ENCODE results near the gene CEP104. TPM values are rescaled to one million over a fixed set of nuclear protein-coding genes. Genes with fewer than 3 reads are reported as not detected.

The CEP104 gene
- total RNA-seq, 3 donors from 2014 or later = 45.4 to 52.1 (median 49.1) TPM

DNA sequence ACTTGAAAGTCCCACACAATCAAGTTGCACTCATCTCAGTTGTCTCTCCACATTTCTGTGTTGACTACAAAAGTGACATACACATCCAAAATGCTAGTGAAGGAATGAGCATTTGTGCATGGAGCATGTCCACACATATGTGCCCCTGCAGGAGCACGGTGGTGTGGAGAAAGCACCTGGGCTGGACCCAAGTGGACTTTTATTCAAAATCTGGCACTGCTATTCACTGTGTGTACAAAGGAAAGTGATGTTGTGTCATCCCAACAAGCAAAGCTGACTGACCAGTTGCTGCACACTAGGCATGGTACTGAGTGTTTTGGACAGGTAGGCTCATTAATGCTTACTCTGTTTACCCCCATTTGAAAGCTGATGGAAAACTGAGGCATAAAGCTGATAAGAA lies 19.3 kb downstream of the CEP104 start:
- H3K36me3 Mint-ChIP-seq (ENCODE audit: insufficient read depth) = peaks cover 57% of the 10 kb centered on the region
- H3K9me3 Mint-ChIP-seq = peaks cover 6% of the 10 kb centered on the region
- H3K4me1 Mint-ChIP-seq (ENCODE audit: low read depth) = no peaks in the 10 kb centered on the region
- DNase-seq (no peak), ATAC-seq (no peak)
- no peak overlapping the region for H3K4me3 Mint-ChIP-seq
- H3K27me3 Mint-ChIP-seq (ENCODE audit: low read depth) = no peaks in the 10 kb centered on the region

GRCh38 chr1:3837200-3837599 lies 19.8 kb downstream of the CEP104 start:
- ATAC-seq (no peak), DNase-seq (no peak)
- Mint-ChIP-seq H3K9me3 (peaks cover 6% of the 10 kb centered on the region), H3K27me3 (ENCODE audit: low read depth) (no peaks in the 10 kb centered on the region), H3K36me3 (ENCODE audit: insufficient read depth) (peaks cover 57% of the 10 kb centered on the region), H3K4me3 (no peak overlapping the region), H3K4me1 (ENCODE audit: low read depth) (no peaks in the 10 kb centered on the region)

GRCh38 chr1:3836421-3836820 lies 20.6 kb downstream of the CEP104 start:
- H3K9me3 Mint-ChIP-seq = peaks cover 6% of the 10 kb centered on the region
- no peaks in the 10 kb centered on the region for H3K27me3 Mint-ChIP-seq (ENCODE audit: low read depth)
- no peak for DNase-seq
- peaks cover 60% of the 10 kb centered on the region for H3K36me3 Mint-ChIP-seq (ENCODE audit: insufficient read depth)
- ATAC-seq = no peak
- H3K4me1 Mint-ChIP-seq (ENCODE audit: low read depth) = no peaks in the 10 kb centered on the region
- no peak overlapping the region for H3K4me3 Mint-ChIP-seq

GRCh38 chr1:3834701-3835100 lies 22.3 kb downstream of the CEP104 start:
- DNase-seq = no peak
- H3K4me3 Mint-ChIP-seq = no peak overlapping the region
- H3K36me3 Mint-ChIP-seq (ENCODE audit: insufficient read depth) = peaks cover 50% of the 10 kb centered on the region
- peaks cover 6% of the 10 kb centered on the region for H3K9me3 Mint-ChIP-seq
- no peaks in the 10 kb centered on the region for H3K4me1 Mint-ChIP-seq (ENCODE audit: low read depth)
- H3K27me3 Mint-ChIP-seq (ENCODE audit: low read depth) = no peaks in the 10 kb centered on the region
- no peak for ATAC-seq

DNA sequence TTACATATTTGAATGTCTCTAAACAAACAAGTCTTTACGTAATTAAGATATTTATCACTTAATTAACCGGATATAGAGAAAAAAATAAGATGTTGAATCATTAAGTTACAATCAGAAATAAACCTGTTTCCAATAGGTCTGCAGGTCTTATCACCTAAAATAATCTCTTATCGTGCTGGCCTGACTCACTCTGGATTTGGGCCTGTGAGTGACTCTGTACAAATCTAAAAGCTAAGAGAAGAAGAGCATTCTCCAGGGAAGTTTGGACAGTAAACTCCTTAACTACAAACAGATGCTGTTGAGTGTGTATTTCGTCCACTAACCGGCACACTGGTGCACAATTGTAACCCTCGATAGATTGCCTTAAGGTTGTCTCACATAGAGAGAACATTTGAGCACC lies 25.3 kb downstream of the CEP104 start:
- Mint-ChIP-seq H3K36me3 (ENCODE audit: insufficient read depth) (peaks cover 29% of the 10 kb centered on the region), H3K27me3 (ENCODE audit: low read depth) (no peaks in the 10 kb centered on the region), H3K9me3 (no peaks in the 10 kb centered on the region), H3K4me1 (ENCODE audit: low read depth) (no peaks in the 10 kb centered on the region), H3K4me3 (no peak overlapping the region)
- ATAC-seq = no peak
- no peak for DNase-seq

DNA sequence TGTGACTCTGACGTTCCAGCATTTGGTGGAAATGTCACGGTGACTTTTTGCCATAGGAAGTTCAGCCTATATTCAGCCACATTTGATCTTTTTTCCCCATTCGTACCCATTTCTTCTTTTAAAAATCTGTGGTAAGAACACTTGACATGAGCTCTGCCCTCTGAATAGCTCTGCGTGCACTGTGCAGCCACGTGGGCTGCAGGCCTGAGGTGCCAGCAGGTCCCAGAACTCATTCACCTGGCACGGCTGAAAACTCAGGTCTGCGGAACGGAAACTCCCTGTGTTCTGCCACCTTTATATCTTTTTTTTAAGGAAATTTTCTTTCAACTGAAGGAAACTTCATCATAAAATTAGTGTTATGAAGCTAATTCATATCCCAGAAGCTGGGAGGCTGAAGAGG lies 28.6 kb downstream of the CEP104 start:
- no peak for DNase-seq
- no peaks in the 10 kb centered on the region for H3K9me3 Mint-ChIP-seq
- H3K4me3 Mint-ChIP-seq = no peak overlapping the region
- no peaks in the 10 kb centered on the region for H3K4me1 Mint-ChIP-seq (ENCODE audit: low read depth)
- ATAC-seq = no peak
- peaks cover 26% of the 10 kb centered on the region for H3K36me3 Mint-ChIP-seq (ENCODE audit: insufficient read depth)
- no peaks in the 10 kb centered on the region for H3K27me3 Mint-ChIP-seq (ENCODE audit: low read depth)

DNA sequence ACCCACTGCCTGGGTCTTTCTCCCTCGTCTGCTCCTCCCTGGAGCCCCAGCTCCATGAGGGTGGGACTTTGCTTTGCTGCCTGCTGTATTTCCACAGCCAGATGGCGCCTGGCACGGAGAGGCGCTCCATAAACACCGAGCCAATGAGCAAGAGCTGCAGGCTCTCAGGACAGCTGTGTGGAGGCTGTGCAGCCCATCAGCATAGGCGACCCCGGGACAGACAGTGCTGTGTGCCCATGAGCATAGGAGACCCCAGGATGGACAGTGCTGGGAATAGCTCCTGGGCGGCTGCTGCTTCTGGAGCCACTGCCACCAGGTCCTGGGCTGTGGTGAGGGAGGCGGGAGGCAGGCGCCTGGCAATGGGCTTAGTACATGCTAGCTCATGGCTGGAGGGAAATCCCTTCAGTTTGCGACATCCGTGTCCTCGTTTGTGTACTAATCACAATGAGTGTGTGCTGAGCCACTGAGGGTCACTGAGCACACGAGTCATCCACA lies 29.2 kb downstream of the CEP104 start:
- Mint-ChIP-seq H3K4me1 (ENCODE audit: low read depth) (no peaks in the 10 kb centered on the region), H3K36me3 (ENCODE audit: insufficient read depth) (peaks cover 27% of the 10 kb centered on the region)
- ATAC-seq = no peak

DNA sequence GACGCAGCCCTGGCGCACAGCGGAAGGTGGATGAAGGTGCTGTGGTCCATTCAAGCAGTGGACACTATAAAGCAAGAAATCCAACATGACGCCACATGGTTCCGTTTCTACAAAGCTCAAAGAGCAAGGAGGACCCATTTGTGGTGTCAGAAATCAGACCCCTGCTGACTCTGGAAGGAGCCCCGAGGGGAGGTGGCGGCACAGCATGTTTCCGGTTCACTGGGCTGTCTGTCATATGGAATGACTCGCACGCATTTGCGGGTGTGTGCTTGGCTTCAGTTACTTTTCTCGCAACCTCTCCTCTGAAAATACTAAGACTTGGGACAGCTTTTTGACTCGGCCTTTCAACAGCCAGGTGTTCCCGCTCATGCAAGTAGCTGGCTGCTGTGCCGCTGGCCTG lies 31.7 kb downstream of the CEP104 start:
- H3K4me3 Mint-ChIP-seq = no peak overlapping the region
- no peaks in the 10 kb centered on the region for H3K4me1 Mint-ChIP-seq (ENCODE audit: low read depth)
- ATAC-seq = no peak
- DNase-seq = no peak
- H3K36me3 Mint-ChIP-seq (ENCODE audit: insufficient read depth) = peaks cover 31% of the 10 kb centered on the region
- no peaks in the 10 kb centered on the region for H3K9me3 Mint-ChIP-seq
- H3K27me3 Mint-ChIP-seq (ENCODE audit: low read depth) = no peaks in the 10 kb centered on the region

More for the DNA sequence above, 29.2 kb downstream of the CEP104 start:
- no peak overlapping the region for H3K4me3 Mint-ChIP-seq
- H3K27me3 Mint-ChIP-seq (ENCODE audit: low read depth) = no peaks in the 10 kb centered on the region
- no peaks in the 10 kb centered on the region for H3K9me3 Mint-ChIP-seq
- DNase-seq = no peak

GRCh38 chr1:3824650-3825049 lies 32.4 kb downstream of the CEP104 start:
- Mint-ChIP-seq H3K36me3 (ENCODE audit: insufficient read depth) (peaks cover 33% of the 10 kb centered on the region), H3K4me3 (no peak overlapping the region), H3K27me3 (ENCODE audit: low read depth) (no peaks in the 10 kb centered on the region)

GRCh38 chr1:3822421-3822820 lies 34.6 kb downstream of the CEP104 start:
- ATAC-seq = no peak
- Mint-ChIP-seq H3K4me1 (ENCODE audit: low read depth) (no peaks in the 10 kb centered on the region), H3K9me3 (no peaks in the 10 kb centered on the region), H3K36me3 (ENCODE audit: insufficient read depth) (peaks cover 35% of the 10 kb centered on the region), H3K27me3 (ENCODE audit: low read depth) (no peaks in the 10 kb centered on the region), H3K4me3 (no peak overlapping the region)
- no peak for DNase-seq

More at GRCh38 chr1:3824650-3825049, 32.4 kb downstream of the CEP104 start:
- no peaks in the 10 kb centered on the region for H3K9me3 Mint-ChIP-seq
- DNase-seq (no peak), ATAC-seq (no peak)
- H3K4me1 Mint-ChIP-seq (ENCODE audit: low read depth) = no peaks in the 10 kb centered on the region

GRCh38 chr1:3821908-3822307 lies 35.1 kb downstream of the CEP104 start:
- no peaks in the 10 kb centered on the region for H3K27me3 Mint-ChIP-seq (ENCODE audit: low read depth)

GRCh38 chr1:3821447-3821846 lies 35.6 kb downstream of the CEP104 start:
- Mint-ChIP-seq H3K9me3 (no peaks in the 10 kb centered on the region), H3K27me3 (ENCODE audit: low read depth) (no peaks in the 10 kb centered on the region), H3K36me3 (ENCODE audit: insufficient read depth) (peaks cover 35% of the 10 kb centered on the region), H3K4me1 (ENCODE audit: low read depth) (no peaks in the 10 kb centered on the region), H3K4me3 (no peak overlapping the region)
- ATAC-seq (no peak), DNase-seq (no peak)

More at GRCh38 chr1:3821908-3822307, 35.1 kb downstream of the CEP104 start:
- Mint-ChIP-seq H3K9me3 (no peaks in the 10 kb centered on the region), H3K4me1 (ENCODE audit: low read depth) (no peaks in the 10 kb centered on the region), H3K36me3 (ENCODE audit: insufficient read depth) (peaks cover 35% of the 10 kb centered on the region), H3K4me3 (no peak overlapping the region)
- ATAC-seq = no peak
- no peak for DNase-seq

DNA sequence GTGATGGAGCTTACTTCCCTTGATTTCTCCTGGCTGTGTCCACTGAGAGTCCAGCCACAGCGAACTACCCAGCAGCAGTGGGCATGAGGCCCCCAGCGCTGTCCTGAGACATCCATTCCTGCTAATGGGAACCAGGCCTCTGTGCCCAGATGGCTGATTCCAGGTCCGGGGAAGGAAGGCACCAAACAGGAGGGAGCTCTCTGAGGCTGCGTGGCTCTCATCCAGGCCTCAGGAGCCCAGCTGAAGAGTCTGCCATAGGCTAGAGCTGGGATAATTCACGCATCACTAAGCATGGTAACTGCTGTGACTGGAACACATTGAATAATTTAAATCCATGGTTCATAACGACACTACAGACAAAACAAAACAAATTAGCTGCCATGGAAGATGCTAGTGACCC lies 36.0 kb downstream of the CEP104 start:
- H3K27me3 Mint-ChIP-seq (ENCODE audit: low read depth) = no peaks in the 10 kb centered on the region
- ATAC-seq (no peak), DNase-seq (no peak)
- no peak overlapping the region for H3K4me3 Mint-ChIP-seq
- H3K9me3 Mint-ChIP-seq = no peaks in the 10 kb centered on the region
- peaks cover 35% of the 10 kb centered on the region for H3K36me3 Mint-ChIP-seq (ENCODE audit: insufficient read depth)
- no peaks in the 10 kb centered on the region for H3K4me1 Mint-ChIP-seq (ENCODE audit: low read depth)

- Mint-ChIP-seq H3K27me3 (ENCODE audit: low read depth) (no peaks in the 10 kb centered on the region), H3K4me1 (ENCODE audit: low read depth) (no peaks in the 10 kb centered on the region), H3K36me3 (ENCODE audit: insufficient read depth) (peaks cover 35% of the 10 kb centered on the region), H3K9me3 (no peaks in the 10 kb centered on the region), H3K4me3 (no peak overlapping the region)
- ATAC-seq = no peak
- no peak for DNase-seq
Measured at GRCh38 chr1:3820316-3820715, 36.7 kb downstream of the CEP104 start.

- Mint-ChIP-seq H3K36me3 (ENCODE audit: insufficient read depth) (peaks cover 37% of the 10 kb centered on the region), H3K4me1 (ENCODE audit: low read depth) (no peaks in the 10 kb centered on the region), H3K4me3 (no peak overlapping the region), H3K27me3 (ENCODE audit: low read depth) (no peaks in the 10 kb centered on the region), H3K9me3 (no peaks in the 10 kb centered on the region)
- DNase-seq = no peak
- no peak for ATAC-seq
Measured at GRCh38 chr1:3819771-3820200, 37.2 kb downstream of the CEP104 start.
